Ascending aorta (tissue), 2 donors: ENCODE data around the gene MRPL50. TPM values are rescaled to one million over a fixed set of nuclear protein-coding genes. Genes with fewer than 3 reads are reported as not detected.
"Not testable (repeated sequence)": the region's sequence is repeated elsewhere in the genome, so short reads cannot be mapped to it uniquely, and the experiment has no call there.

Experiments
- DNase-seq, 2 donors: peaks; one replicate each; pipeline ENCODE4 v3.0.0-alpha.2; 2019; ENCODE audit warnings: low spot score in 2 of 2
- H3K27ac ChIP-seq, 2 donors: fragments of 200-600 bp; sonication (generic); one replicate each; pipeline ENCODE4 v1.5.1; 2016 to 2017; ENCODE audit warnings: mild to moderate bottlenecking in 1 of 2
- H3K27me3 ChIP-seq: fragments of 200-600 bp; sonication (generic); one replicate; pipeline ENCODE4 v1.5.1; 2017
- H3K36me3 ChIP-seq, 2 donors: fragments of 200-600 bp; sonication (generic); one replicate each; pipeline ENCODE4 v1.5.1; 2016
- H3K4me1 ChIP-seq, 2 donors: fragments of 200-600 bp; sonication (generic); one replicate each; pipeline ENCODE4 v1.5.1; 2016 to 2017; ENCODE audit warnings: mild to moderate bottlenecking in 1 of 2
- H3K4me3 ChIP-seq, 2 donors: fragments of 200-600 bp; sonication (generic); one replicate each; pipeline ENCODE4 v1.5.1; 2016 to 2017; ENCODE audit warnings: mild to moderate bottlenecking in 1 of 2
- H3K9me3 ChIP-seq, 2 donors: fragments of 200-600 bp; sonication (generic); one replicate each; pipeline ENCODE4 v1.5.1; 2016
- CTCF ChIP-seq, 3 experiments: fragments of 200-600 bp in 2 of 3; fragments of 450-650 bp in 1 of 3; sonication (generic) in 2 of 3; IDR thresholded peaks; one replicate each; pipeline ENCODE4 v1.5.1; 2016 to 2019; ENCODE audit warnings: antibody characterized with exemption in 3 of 3, mild to moderate bottlenecking in 1 of 3, moderate library complexity in 1 of 3
- intact Hi-C: fragments of 100-400 bp; cut with DNase I; formaldehyde crosslinking; loops from one replicate; pipeline ENCODE4 v1.15.1; 2023
- total RNA-seq: library from RNA; depleted of rRNA; stranded (reverse); fragments of >200 nt; gene quantifications from one replicate; pipeline ENCODE4 v1.1.0, GENCODE V29; 2016

The MRPL50 gene
- total RNA-seq, 1 donor from 2014 or later = 2.6 TPM

GRCh38 chr9:101394687-101395086, 3.7 kb downstream of the MRPL50 start:
- Histone ChIP-seq H3K27ac (no peak overlapping the region), H3K4me3 (no peak overlapping the region)
- TF ChIP-seq CTCF (IDR thresholded peaks at IDR 0.05) = no peak

DNA sequence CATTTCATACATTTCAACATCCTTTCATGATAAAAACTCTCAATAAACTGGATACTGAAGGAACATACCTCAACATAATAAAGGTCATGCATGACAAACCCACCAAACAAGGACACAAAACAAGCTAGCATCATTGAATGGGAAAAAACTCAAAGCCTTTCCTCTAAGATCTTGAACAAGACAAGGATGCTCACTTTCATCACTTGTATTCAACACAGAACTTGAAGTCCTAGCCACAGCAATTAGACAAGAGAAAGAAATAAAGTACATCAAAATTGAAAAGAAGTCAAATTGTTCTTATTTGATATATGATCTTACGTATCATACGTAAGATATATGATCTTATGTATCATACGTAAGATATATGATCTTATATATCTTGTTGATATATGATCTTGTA, 5.3 kb downstream of the MRPL50 start:
- H3K27me3 ChIP-seq = no peaks in the 10 kb centered on the region
- H3K36me3 ChIP-seq = peaks cover 10 to 18% of the 10 kb centered on the region in 2 donors
- no peak overlapping the region for H3K27ac ChIP-seq
- no peak for DNase-seq
- no peaks in the 10 kb centered on the region for H3K9me3 ChIP-seq
- H3K4me1 ChIP-seq = peaks cover 0 to 3% of the 10 kb centered on the region in 2 donors
- no peak overlapping the region for H3K4me3 ChIP-seq
- intact Hi-C loops = no loop called here
- TF ChIP-seq CTCF (IDR thresholded peaks at IDR 0.05) = no peak

More at GRCh38 chr9:101394687-101395086, 3.7 kb downstream of the MRPL50 start:
- Histone ChIP-seq H3K27me3 (no peaks in the 10 kb centered on the region), H3K9me3 (no peaks in the 10 kb centered on the region), H3K4me1 (peaks cover 0 to 6% of the 10 kb centered on the region in 2 donors), H3K36me3 (peaks cover 6 to 12% of the 10 kb centered on the region in 2 donors)
- no peak for DNase-seq
- intact Hi-C loops = loop anchor here (5.0 kb wide), 2 partner anchors 967 to 1042 kb away; partner anchors contain the start of genes MSANTD3 and TEX10

DNA sequence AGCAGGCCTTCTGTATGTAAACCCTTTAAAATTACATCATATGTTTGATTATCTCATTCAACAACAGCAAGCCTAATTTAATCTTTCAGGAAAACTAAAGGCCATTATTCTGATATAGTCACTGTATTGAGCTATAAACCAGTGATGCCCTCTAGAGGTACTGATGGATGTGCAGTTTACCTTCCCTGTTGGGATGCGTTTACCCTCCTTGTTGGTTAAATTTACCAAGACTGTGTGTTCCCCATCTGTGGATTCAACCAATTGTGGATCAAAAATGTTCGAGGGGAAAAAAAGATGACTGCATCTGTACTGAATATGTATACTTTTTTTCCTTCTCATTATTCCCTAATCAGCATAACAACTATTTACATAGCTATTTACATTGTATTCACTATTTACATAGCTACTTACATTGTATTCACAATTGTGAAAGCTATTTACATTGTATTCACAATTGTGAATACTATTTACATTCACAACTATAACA, 9.9 kb downstream of the MRPL50 start:
- Histone ChIP-seq H3K4me1 (no peaks in the 10 kb centered on the region), H3K4me3 (no peak overlapping the region), H3K27ac (no peak overlapping the region), H3K36me3 (peaks cover 10 to 18% of the 10 kb centered on the region in 2 donors), H3K27me3 (no peaks in the 10 kb centered on the region), H3K9me3 (peaks cover 0 to 5% of the 10 kb centered on the region in 2 donors)
- TF ChIP-seq CTCF (IDR thresholded peaks at IDR 0.05) = no peak
- no peak for DNase-seq
- intact Hi-C loops = no loop called here

- DNase-seq = no peak
- Histone ChIP-seq H3K4me3 (no peak overlapping the region), H3K4me1 (no peaks in the 10 kb centered on the region), H3K27me3 (no peaks in the 10 kb centered on the region), H3K27ac (no peak overlapping the region), H3K9me3 (peaks cover 0 to 5% of the 10 kb centered on the region in 2 donors), H3K36me3 (peaks cover 10 to 18% of the 10 kb centered on the region in 2 donors)
- intact Hi-C loops = no loop called here
- peak in 1 of 3 experiments; percentile 30 for TF ChIP-seq CTCF (IDR thresholded peaks at IDR 0.05)
Measured at GRCh38 chr9:101387871-101388506, 10.4 kb downstream of the MRPL50 start.

DNA sequence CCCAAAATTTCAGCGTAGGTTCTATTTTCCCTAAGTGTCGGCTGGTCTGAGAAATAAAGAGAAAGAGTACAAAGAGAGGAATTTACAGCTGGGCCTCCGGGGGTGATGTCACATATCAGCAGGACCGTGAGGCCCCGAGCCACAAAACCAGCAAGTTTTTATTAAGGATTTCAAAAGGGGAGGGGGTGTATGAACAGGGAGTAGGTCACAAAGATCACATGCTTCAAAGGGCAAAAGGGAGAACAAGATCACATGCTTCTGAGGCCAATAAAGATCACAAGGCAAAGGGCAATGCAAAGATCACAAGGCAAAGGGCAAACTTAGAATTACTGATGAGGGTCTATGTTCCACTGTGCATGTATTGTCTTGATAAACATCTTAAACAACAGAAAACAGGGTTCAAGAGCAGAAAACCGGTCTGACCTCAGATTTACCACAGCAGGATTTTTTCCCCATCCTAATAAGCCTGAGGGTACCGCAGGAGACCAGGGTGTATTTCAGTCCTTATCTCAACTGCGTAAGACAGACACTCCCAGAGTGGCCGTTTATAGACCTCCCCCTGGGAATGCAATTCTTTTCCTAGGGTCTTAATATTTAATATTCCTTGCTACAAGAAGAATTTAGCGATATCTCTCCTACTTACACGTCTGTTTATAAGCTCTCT, 13.4 kb downstream of the MRPL50 start, which contains the start of gene BAAT:
BAAT (minus strand) TSS at position 134 of the 664 bp plus-strand sequence. CDS start 13,602 bp downstream, outside the sequence.
- intact Hi-C loops, H3K27me3 ChIP-seq, H3K36me3 ChIP-seq, H3K27ac ChIP-seq, H3K4me3 ChIP-seq, H3K4me1 ChIP-seq, DNase-seq, H3K9me3 ChIP-seq: not testable (repeated sequence)

- Histone ChIP-seq H3K9me3 (peaks cover 0 to 6% of the 10 kb centered on the region in 2 donors), H3K4me3 (no peak overlapping the region), H3K4me1 (no peaks in the 10 kb centered on the region), H3K27ac (no peak overlapping the region), H3K27me3 (no peaks in the 10 kb centered on the region), H3K36me3 (no peaks in the 10 kb centered on the region)
- intact Hi-C loops = no loop called here
- no peak for TF ChIP-seq CTCF (IDR thresholded peaks at IDR 0.05)
- no peak for DNase-seq
Measured at GRCh38 chr9:101383361-101383760, 15.1 kb downstream of the MRPL50 start.
